Measurements from ENCODE around the gene MYLIP. TPM values are rescaled to one million over a fixed set of nuclear protein-coding genes. Genes with fewer than 3 reads are reported as not detected.

Gene MYLIP
- total and polyA plus RNA-seq, 8 donors = 6.6 to 20.2 (median 12.0) TPM

- Histone ChIP-seq H3K36me3 (no peaks in the 10 kb centered on the region), H3K4me3 (no peak overlapping the region), H3K27ac (no peak overlapping the region), H3K4me1 (no peaks in the 10 kb centered on the region), H3K9me3 (no peaks in the 10 kb centered on the region), H3K27me3 (no peaks in the 10 kb centered on the region)
- no peak for DNase-seq
- WGBS, 2 donors = 85 to 89% methylated on average over 2 of the region's 2 CpGs
- ATAC-seq = no peak
- FAIRE-seq = no peak
- TF ChIP-seq CTCF (IDR thresholded peaks at IDR 0.05) = no peak
- intact Hi-C loops (cut with DNase I) = no loop called here
Observed at GRCh38 chr6:16162003-16162402, 33.1 kb downstream of the MYLIP start.

GRCh38 chr6:16163066-16163465, 34.2 kb downstream of the MYLIP start:
- Histone ChIP-seq H3K4me3 (no peak overlapping the region), H3K9me3 (no peaks in the 10 kb centered on the region), H3K27me3 (no peaks in the 10 kb centered on the region), H3K4me1 (no peaks in the 10 kb centered on the region), H3K36me3 (no peaks in the 10 kb centered on the region), H3K27ac (no peak overlapping the region)
- ATAC-seq (no peak), DNase-seq (no peak), FAIRE-seq (no peak)
- WGBS, 2 donors = 55 to 62% methylated on average over 1 of the region's 1 CpG
- no peak for TF ChIP-seq CTCF (IDR thresholded peaks at IDR 0.05)
- intact Hi-C loops (cut with DNase I) = no loop called here

- Histone ChIP-seq H3K36me3 (no peaks in the 10 kb centered on the region), H3K4me1 (no peaks in the 10 kb centered on the region), H3K4me3 (no peak overlapping the region), H3K27me3 (no peaks in the 10 kb centered on the region), H3K27ac (no peak overlapping the region), H3K9me3 (no peaks in the 10 kb centered on the region)
- no peak for ATAC-seq
- TF ChIP-seq CTCF (IDR thresholded peaks at IDR 0.05) = no peak
- intact Hi-C loops (cut with DNase I) = no loop called here
- no peak for DNase-seq
- 71 to 72% methylated on average over 2 of the region's 2 CpGs for WGBS, 2 donors
- FAIRE-seq = no peak
Observed at GRCh38 chr6:16163535-16164300, 34.8 kb downstream of the MYLIP start.

GRCh38 chr6:16165641-16166040, 36.8 kb downstream of the MYLIP start:
- intact Hi-C loops (cut with DNase I) = no loop called here
- ATAC-seq (no peak), DNase-seq (no peak), FAIRE-seq (no peak)
- no peaks in the 10 kb centered on the region for H3K4me1 ChIP-seq
- H3K27ac ChIP-seq = no peak overlapping the region
- no peaks in the 10 kb centered on the region for H3K9me3 ChIP-seq
- no peak for TF ChIP-seq CTCF (IDR thresholded peaks at IDR 0.05)
- no peaks in the 10 kb centered on the region for H3K36me3 ChIP-seq
- WGBS, 2 donors = 81 to 89% methylated on average over 5 of the region's 5 CpGs
- H3K4me3 ChIP-seq = no peak overlapping the region
- no peaks in the 10 kb centered on the region for H3K27me3 ChIP-seq

GRCh38 chr6:16166871-16167608, 38.2 kb downstream of the MYLIP start:
- ATAC-seq (no peak), DNase-seq (no peak), FAIRE-seq (no peak)
- no peaks in the 10 kb centered on the region for H3K4me1 ChIP-seq
- H3K36me3 ChIP-seq = no peaks in the 10 kb centered on the region
- WGBS, 2 donors = 56 to 61% methylated on average over 4 of the region's 4 CpGs
- H3K9me3 ChIP-seq = no peaks in the 10 kb centered on the region
- no peak overlapping the region for H3K27ac ChIP-seq
- intact Hi-C loops (cut with DNase I) = no loop called here
- no peaks in the 10 kb centered on the region for H3K27me3 ChIP-seq
- TF ChIP-seq CTCF (IDR thresholded peaks at IDR 0.05) = no peak
- H3K4me3 ChIP-seq = no peak overlapping the region

All from pancreas (tissue), 10 donors.